ENCODE measurements around the gene SLC39A7.

Gene SLC39A7

DNA sequence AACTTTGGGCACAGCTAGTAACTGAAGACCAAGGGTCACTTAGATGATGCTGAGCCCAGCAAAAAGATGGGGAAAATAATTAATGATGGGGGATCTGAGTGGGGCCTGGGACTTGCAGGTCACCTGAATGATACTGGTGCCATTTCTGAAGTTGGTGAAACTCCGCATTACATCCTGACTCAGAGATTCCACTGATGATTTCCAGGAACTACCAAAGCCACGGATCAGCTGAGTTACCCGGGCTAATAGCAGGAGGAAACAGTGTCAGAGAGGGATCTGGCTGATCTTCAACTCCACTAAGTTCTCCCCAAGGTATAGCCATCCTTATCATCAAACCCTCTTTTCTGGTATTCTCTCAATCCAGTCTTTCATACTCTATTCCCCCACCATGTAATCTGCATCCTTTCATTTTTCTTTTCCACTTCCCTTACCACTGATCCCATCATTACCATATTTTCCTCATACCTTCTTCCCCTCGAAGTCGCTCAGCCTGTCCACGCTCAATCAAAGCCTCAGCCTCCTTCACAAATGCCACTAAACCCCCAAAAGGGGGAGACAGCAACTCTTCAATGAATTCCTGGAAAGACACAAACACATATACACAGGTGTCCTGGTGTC, 50.8 kb downstream of the SLC39A7 start:
- no peak overlapping the region for H3K9ac ChIP-seq (ENCODE audit: low read depth, low read length, poor library complexity, severe bottlenecking)
- 0 out of 2 replicates have a peak, but pooled peaks cover 2% of the 10 kb centered on the region for H3F3A ChIP-seq (ENCODE audit: low read depth)
- TF ChIP-seq EZH2phosphoT487 (IDR thresholded peaks at IDR 0.05; ENCODE audit: borderline replicate concordance) (no peak), CTCF (conservative IDR thresholded peaks at IDR 0.05; ENCODE audit: low read length) (peak; percentile 30)
- peaks cover 13% of the 10 kb centered on the region for H3K79me2 ChIP-seq (ENCODE audit: insufficient read depth, low read length)
- no peaks in the 10 kb centered on the region for H3K9me2 ChIP-seq (replicated peaks; ENCODE audit: low read depth, low read length)
- no peak overlapping the region for H3K4me2 ChIP-seq (ENCODE audit: low read depth, low read length, poor library complexity, severe bottlenecking)
- peaks cover 4% of the 10 kb centered on the region; the same call in 1 of the 2 replicates for H3K36me3 ChIP-seq (ENCODE audit: insufficient read depth, low read length)
- no peaks in the 10 kb centered on the region for H3K9me3 ChIP-seq (ENCODE audit: insufficient read depth, low read depth, low read length)
- H2AFZ ChIP-seq (ENCODE audit: low read length) = no peak overlapping the region
- no peak overlapping the region for H3K4me3 ChIP-seq (ENCODE audit: low read length, poor library complexity, severe bottlenecking)
- H3K27me3 ChIP-seq (ENCODE audit: insufficient read depth, low read length, poor library complexity, severe bottlenecking) = no peaks in the 10 kb centered on the region
- peaks cover 22% of the 10 kb centered on the region for H3K4me1 ChIP-seq (ENCODE audit: insufficient read depth, low read length, poor library complexity, severe bottlenecking)
- no peaks in the 10 kb centered on the region for H4K20me1 ChIP-seq (ENCODE audit: insufficient read depth, low read length, poor library complexity, severe bottlenecking)

GRCh38 chr6:33252759-33253158, 52.1 kb downstream of the SLC39A7 start:
- H3K36me3 ChIP-seq (ENCODE audit: insufficient read depth, low read length) = peaks cover 4% of the 10 kb centered on the region; the same call in 1 of the 2 replicates
- H3K4me1 ChIP-seq (ENCODE audit: insufficient read depth, low read length, poor library complexity, severe bottlenecking) = peaks cover 22% of the 10 kb centered on the region
- no peaks in the 10 kb centered on the region for H3K9me2 ChIP-seq (replicated peaks; ENCODE audit: low read depth, low read length)
- 0 out of 2 replicates have a peak, but pooled peaks cover 2% of the 10 kb centered on the region for H3F3A ChIP-seq (ENCODE audit: low read depth)
- H3K27me3 ChIP-seq (ENCODE audit: insufficient read depth, low read length, poor library complexity, severe bottlenecking) = no peaks in the 10 kb centered on the region
- H3K79me2 ChIP-seq (ENCODE audit: insufficient read depth, low read length) = peaks cover 13% of the 10 kb centered on the region
- H3K4me3 ChIP-seq (ENCODE audit: low read length, poor library complexity, severe bottlenecking) = no peak overlapping the region
- TF ChIP-seq EZH2phosphoT487 (IDR thresholded peaks at IDR 0.05; ENCODE audit: borderline replicate concordance) (no peak), CTCF (conservative IDR thresholded peaks at IDR 0.05; ENCODE audit: low read length) (no peak)
- no peak overlapping the region for H3K4me2 ChIP-seq (ENCODE audit: low read depth, low read length, poor library complexity, severe bottlenecking)
- H2AFZ ChIP-seq (ENCODE audit: low read length) = no peak overlapping the region
- H3K9me3 ChIP-seq (ENCODE audit: insufficient read depth, low read depth, low read length) = no peaks in the 10 kb centered on the region
- no peak overlapping the region for H3K9ac ChIP-seq (ENCODE audit: low read depth, low read length, poor library complexity, severe bottlenecking)
- H4K20me1 ChIP-seq (ENCODE audit: insufficient read depth, low read length, poor library complexity, severe bottlenecking) = no peaks in the 10 kb centered on the region

Data from Loucy (cell line).